ENCODE data around the gene MINAR2.

The MINAR2 gene

GRCh38 chr5:129771058-129771838 is 23.4 kb downstream of the MINAR2 start:
- peak; percentile 68 for DNase-seq (ENCODE audit: low spot score)

- no peak for DNase-seq (ENCODE audit: low spot score)
Measured at GRCh38 chr5:129773376-129773775, 25.5 kb downstream of the MINAR2 start.

- DNase-seq (ENCODE audit: low spot score): no peak
Measured at GRCh38 chr5:129781594-129781993, 33.7 kb downstream of the MINAR2 start.

GRCh38 chr5:129803403-129803802 is 55.5 kb downstream of the MINAR2 start:
- no peak for DNase-seq (ENCODE audit: low spot score)

GRCh38 chr5:129804705-129805104 is 56.8 kb downstream of the MINAR2 start:
- no peak for DNase-seq (ENCODE audit: low spot score)

GRCh38 chr5:129807162-129807814 is 59.4 kb downstream of the MINAR2 start:
- no peak for DNase-seq (ENCODE audit: low spot score)
